HG03097 (cell line): Measurements from ENCODE around the gene PDGFD.

Source experiments
- ATAC-seq: cut with Tn5 transposase; IDR thresholded peaks from one replicate; pipeline ENCODE4 v1.9.1; 2021; ENCODE audit not compliant: unreplicated experiment, low FRiP score

PDGFD gene

GRCh38 chr11:104164028-104164520, at the start of gene PDGFD:
Gene PDGFD, minus strand, starts transcription at chr11:104164147.
- ATAC-seq, result peak; percentile 97

GRCh38 chr11:104206936-104207335, 43.0 kb upstream of the PDGFD start:
- no peak for ATAC-seq

- ATAC-seq, result no peak
Observed at GRCh38 chr11:104205838-104206237, 41.9 kb upstream of the PDGFD start.

GRCh38 chr11:104200688-104201087, 36.7 kb upstream of the PDGFD start:
- ATAC-seq, result no peak

- no peak for ATAC-seq
Observed at GRCh38 chr11:104199053-104199452, 35.1 kb upstream of the PDGFD start.

GRCh38 chr11:104198576-104198975, 34.6 kb upstream of the PDGFD start:
- ATAC-seq, result no peak

GRCh38 chr11:104191124-104191523, 27.2 kb upstream of the PDGFD start:
- no peak for ATAC-seq

GRCh38 chr11:104183593-104183992, 19.6 kb upstream of the PDGFD start:
- no peak for ATAC-seq

- ATAC-seq, result no peak
Observed at GRCh38 chr11:104175769-104176168, 11.8 kb upstream of the PDGFD start.

- no peak for ATAC-seq
Observed at GRCh38 chr11:104169091-104169490, 5.1 kb upstream of the PDGFD start.

- no peak for ATAC-seq
Observed at GRCh38 chr11:104165014-104165413, 1.1 kb upstream of the PDGFD start.

- no peak for ATAC-seq
Observed at GRCh38 chr11:104163100-104164027, 583 bp downstream of the PDGFD start.

GRCh38 chr11:104161751-104162450, 2.0 kb downstream of the PDGFD start:
- ATAC-seq, result no peak

- no peak for ATAC-seq
Observed at GRCh38 chr11:104159356-104159755, 4.6 kb downstream of the PDGFD start.

- no peak for ATAC-seq
Observed at GRCh38 chr11:104155375-104155774, 8.6 kb downstream of the PDGFD start.

- no peak for ATAC-seq
Observed at GRCh38 chr11:104154296-104154695, 9.7 kb downstream of the PDGFD start.

GRCh38 chr11:104152941-104153505, 10.9 kb downstream of the PDGFD start:
- ATAC-seq, result no peak

GRCh38 chr11:104151404-104152204, 12.3 kb downstream of the PDGFD start:
- ATAC-seq, result no peak

- ATAC-seq, result no peak
Observed at GRCh38 chr11:104148706-104149105, 15.2 kb downstream of the PDGFD start.

GRCh38 chr11:104148074-104148473, 15.9 kb downstream of the PDGFD start:
- ATAC-seq, result no peak
